ENCODE measurements around the gene GJE1.

Gene GJE1

DNA sequence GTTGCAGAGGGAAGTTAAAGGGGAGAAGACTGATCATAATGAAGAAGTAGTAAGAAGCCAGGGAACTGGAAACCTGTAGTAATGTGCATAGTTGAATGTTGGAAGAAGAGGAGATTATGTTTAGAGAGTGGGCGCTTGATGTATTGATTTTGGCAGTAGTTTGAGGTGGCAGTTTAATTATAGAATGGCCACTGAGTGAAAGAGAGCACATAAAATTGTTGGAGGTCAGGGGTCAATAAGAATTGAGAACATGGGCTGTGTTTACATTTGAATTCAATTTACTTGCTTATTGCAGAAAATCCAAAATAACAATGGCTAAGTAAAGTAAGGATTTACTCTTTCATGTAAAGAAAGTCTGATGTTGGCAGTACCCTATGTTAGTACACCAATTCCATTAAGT is 30.1 kb downstream of the GJE1 start:
- Histone ChIP-seq H4K91ac (ENCODE audit: low read depth, low read length, poor library complexity) (no peak overlapping the region), H2BK15ac (ENCODE audit: low read length) (no peak overlapping the region), H3K27ac (replicated peaks; ENCODE audit: low read length) (no peak overlapping the region), H2AK5ac (ENCODE audit: low read depth, low read length) (no peak overlapping the region), H3K4me2 (ENCODE audit: insufficient read depth, low read length, poor library complexity, severe bottlenecking) (no peak overlapping the region), H3K9ac (ENCODE audit: low read depth, low read length, poor library complexity) (no peak overlapping the region), H3K79me1 (ENCODE audit: low read depth, low read length) (no peaks in the 10 kb centered on the region), H3K4me1 (ENCODE audit: control insufficient read depth in 2 of 2, insufficient read depth in 1 of 2, low read depth in 1 of 2, low read length in 2 of 2) (peaks cover 0 to 2% of the 10 kb centered on the region in 2 donors), H3K18ac (ENCODE audit: low read length) (no peak overlapping the region), H3K23ac (ENCODE audit: low read depth, low read length, poor library complexity) (no peak overlapping the region), H4K8ac (ENCODE audit: low read depth, low read length) (no peak overlapping the region), H2BK12ac (ENCODE audit: low read length) (no peak overlapping the region), H3K27me3 (ENCODE audit: control insufficient read depth in 3 of 3, insufficient read depth in 3 of 3, low read depth in 1 of 3, low read length in 3 of 3) (no peaks in the 10 kb centered on the region), H3K4ac (ENCODE audit: low read length) (no peak overlapping the region), H2BK5ac (ENCODE audit: low read length) (no peak overlapping the region), H3K9me3 (replicated peaks in 1 of 2; ENCODE audit: control insufficient read depth in 2 of 2, insufficient read depth in 1 of 2, low read depth in 1 of 2, low read length in 2 of 2) (no peaks in the 10 kb centered on the region), H3K36me3 (replicated peaks in 1 of 2; ENCODE audit: control insufficient read depth in 2 of 2, insufficient read depth in 2 of 2, low read length in 2 of 2) (peaks cover 2 to 18% of the 10 kb centered on the region in 2 donors), H3K14ac (ENCODE audit: low read length) (no peak overlapping the region), H2BK120ac (ENCODE audit: low read depth, low read length) (no peak overlapping the region), H2AFZ (ENCODE audit: low read length) (no peak overlapping the region), H3K4me3 (ENCODE audit: low read length in 2 of 2) (no peak overlapping the region)
- WGBS, 2 donors (ENCODE audit: extremely low coverage in 2 of 2, insufficient read length in 2 of 2, insufficient replicate concordance in 1 of 2): 100% methylated on average over 1 of the region's 1 CpG
- DNase-seq (ENCODE audit: low spot score): no peak

DNA sequence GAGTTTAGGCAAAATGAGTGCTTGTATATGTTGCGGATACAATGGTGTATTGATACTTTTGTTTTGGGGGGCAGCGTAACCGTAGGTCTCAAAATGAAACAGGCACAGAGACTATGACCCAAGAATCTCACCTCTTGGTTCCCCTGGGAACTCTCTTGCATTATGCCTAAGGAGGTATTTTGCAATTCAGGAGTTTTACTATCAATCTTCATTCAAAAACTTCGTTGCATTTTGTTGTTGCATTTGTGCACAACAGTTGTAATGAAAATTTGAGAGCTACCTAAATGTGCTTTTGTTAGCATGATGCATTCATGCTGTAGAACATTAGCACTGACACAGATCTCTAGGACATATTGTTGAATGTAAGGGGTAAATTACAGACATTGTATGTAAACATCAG is 32.5 kb downstream of the GJE1 start:
- Histone ChIP-seq H3K4me2 (ENCODE audit: insufficient read depth, low read length, poor library complexity, severe bottlenecking) (no peak overlapping the region), H3K27ac (replicated peaks; ENCODE audit: low read length) (no peak overlapping the region), H2BK12ac (ENCODE audit: low read length) (no peak overlapping the region), H3K27me3 (ENCODE audit: control insufficient read depth in 3 of 3, insufficient read depth in 3 of 3, low read depth in 1 of 3, low read length in 3 of 3) (no peaks in the 10 kb centered on the region), H3K23ac (ENCODE audit: low read depth, low read length, poor library complexity) (no peak overlapping the region), H3K4ac (ENCODE audit: low read length) (no peak overlapping the region), H3K9ac (ENCODE audit: low read depth, low read length, poor library complexity) (no peak overlapping the region), H3K18ac (ENCODE audit: low read length) (no peak overlapping the region), H3K14ac (ENCODE audit: low read length) (no peak overlapping the region), H2BK15ac (ENCODE audit: low read length) (no peak overlapping the region), H2AK5ac (ENCODE audit: low read depth, low read length) (no peak overlapping the region), H4K91ac (ENCODE audit: low read depth, low read length, poor library complexity) (no peak overlapping the region), H3K36me3 (replicated peaks in 1 of 2; ENCODE audit: control insufficient read depth in 2 of 2, insufficient read depth in 2 of 2, low read length in 2 of 2) (peaks cover 2 to 39% of the 10 kb centered on the region in 2 donors), H3K9me3 (replicated peaks in 1 of 2; ENCODE audit: control insufficient read depth in 2 of 2, insufficient read depth in 1 of 2, low read depth in 1 of 2, low read length in 2 of 2) (no peaks in the 10 kb centered on the region), H3K4me3 (ENCODE audit: low read length in 2 of 2) (no peak overlapping the region), H2BK5ac (ENCODE audit: low read length) (no peak overlapping the region), H2AFZ (ENCODE audit: low read length) (no peak overlapping the region), H3K4me1 (ENCODE audit: control insufficient read depth in 2 of 2, insufficient read depth in 1 of 2, low read depth in 1 of 2, low read length in 2 of 2) (peaks cover 0 to 2% of the 10 kb centered on the region in 2 donors), H2BK120ac (ENCODE audit: low read depth, low read length) (no peak overlapping the region), H3K79me1 (ENCODE audit: low read depth, low read length) (no peaks in the 10 kb centered on the region), H4K8ac (ENCODE audit: low read depth, low read length) (no peak overlapping the region)
- 100% methylated on average over 1 of the region's 4 CpGs; no CpG with 5 or more reads in 1 of the 2 donors for WGBS, 2 donors (ENCODE audit: extremely low coverage in 2 of 2, insufficient read length in 2 of 2, insufficient replicate concordance in 1 of 2)
- no peak for DNase-seq (ENCODE audit: low spot score)

DNA sequence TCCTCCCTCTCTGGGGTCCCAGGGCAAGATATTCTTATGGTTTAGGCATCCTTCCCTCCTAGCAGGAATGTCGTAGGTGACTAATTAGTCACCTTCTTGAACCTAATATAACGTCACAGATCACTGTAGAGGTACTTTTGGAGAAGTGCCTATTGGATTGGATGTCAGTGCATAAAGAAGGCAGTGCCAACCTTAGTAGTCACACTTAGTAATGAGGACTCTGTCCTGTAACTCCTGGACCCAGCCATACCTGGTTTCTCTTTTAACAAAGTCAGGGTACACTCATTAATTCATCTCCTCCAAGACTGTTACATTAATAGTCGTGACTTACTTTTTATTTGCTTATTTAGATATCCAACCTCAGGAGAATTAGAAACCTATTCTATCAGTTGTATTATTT is 34.3 kb downstream of the GJE1 start:
- Histone ChIP-seq H3K23ac (ENCODE audit: low read depth, low read length, poor library complexity) (no peak overlapping the region), H4K91ac (ENCODE audit: low read depth, low read length, poor library complexity) (no peak overlapping the region), H3K4ac (ENCODE audit: low read length) (no peak overlapping the region), H3K14ac (ENCODE audit: low read length) (no peak overlapping the region), H3K4me2 (ENCODE audit: insufficient read depth, low read length, poor library complexity, severe bottlenecking) (no peak overlapping the region), H2BK120ac (ENCODE audit: low read depth, low read length) (no peak overlapping the region), H3K27ac (replicated peaks; ENCODE audit: low read length) (no peak overlapping the region), H3K79me1 (ENCODE audit: low read depth, low read length) (no peaks in the 10 kb centered on the region), H2AK5ac (ENCODE audit: low read depth, low read length) (no peak overlapping the region), H2AFZ (ENCODE audit: low read length) (no peak overlapping the region), H3K18ac (ENCODE audit: low read length) (no peak overlapping the region), H2BK15ac (ENCODE audit: low read length) (no peak overlapping the region), H3K27me3 (ENCODE audit: control insufficient read depth in 3 of 3, insufficient read depth in 3 of 3, low read depth in 1 of 3, low read length in 3 of 3) (no peaks in the 10 kb centered on the region), H2BK5ac (ENCODE audit: low read length) (no peak overlapping the region), H3K4me1 (ENCODE audit: control insufficient read depth in 2 of 2, insufficient read depth in 1 of 2, low read depth in 1 of 2, low read length in 2 of 2) (peaks cover 0 to 2% of the 10 kb centered on the region in 2 donors), H4K8ac (ENCODE audit: low read depth, low read length) (no peak overlapping the region), H3K9ac (ENCODE audit: low read depth, low read length, poor library complexity) (no peak overlapping the region), H2BK12ac (ENCODE audit: low read length) (no peak overlapping the region), H3K36me3 (replicated peaks in 1 of 2; ENCODE audit: control insufficient read depth in 2 of 2, insufficient read depth in 2 of 2, low read length in 2 of 2) (peaks cover 2 to 58% of the 10 kb centered on the region in 2 donors), H3K4me3 (ENCODE audit: low read length in 2 of 2) (no peak overlapping the region), H3K9me3 (replicated peaks in 1 of 2; ENCODE audit: control insufficient read depth in 2 of 2, insufficient read depth in 1 of 2, low read depth in 1 of 2, low read length in 2 of 2) (no peaks in the 10 kb centered on the region)
- WGBS, 2 donors (ENCODE audit: extremely low coverage in 2 of 2, insufficient read length in 2 of 2, insufficient replicate concordance in 1 of 2): no CpG with 5 or more reads among the region's 3 CpGs
- DNase-seq (ENCODE audit: low spot score): no peak

DNA sequence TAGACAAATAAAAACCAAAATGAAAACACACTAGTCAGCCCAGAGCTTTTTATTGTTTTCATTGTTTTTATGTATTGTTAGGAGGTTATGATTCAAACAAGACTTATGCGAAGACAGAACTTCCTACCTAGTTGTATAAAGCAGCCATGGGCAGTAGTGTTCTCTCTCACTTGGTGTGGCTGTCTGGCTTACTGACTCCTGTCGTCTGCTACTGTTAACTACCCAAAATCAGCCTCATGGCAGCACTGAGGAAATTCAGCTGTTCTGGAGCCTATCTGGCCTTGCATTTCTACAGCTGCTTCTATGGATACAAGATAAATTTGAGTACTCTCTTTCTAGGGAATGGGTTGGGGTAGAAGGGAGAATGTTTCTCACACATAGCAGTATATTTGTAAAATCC is 34.8 kb downstream of the GJE1 start:
- Histone ChIP-seq H3K79me1 (ENCODE audit: low read depth, low read length) (no peaks in the 10 kb centered on the region), H4K8ac (ENCODE audit: low read depth, low read length) (no peak overlapping the region), H3K4me2 (ENCODE audit: insufficient read depth, low read length, poor library complexity, severe bottlenecking) (no peak overlapping the region), H4K91ac (ENCODE audit: low read depth, low read length, poor library complexity) (no peak overlapping the region), H3K9me3 (replicated peaks in 1 of 2; ENCODE audit: control insufficient read depth in 2 of 2, insufficient read depth in 1 of 2, low read depth in 1 of 2, low read length in 2 of 2) (no peaks in the 10 kb centered on the region), H3K14ac (ENCODE audit: low read length) (no peak overlapping the region), H3K4ac (ENCODE audit: low read length) (no peak overlapping the region), H3K27ac (replicated peaks; ENCODE audit: low read length) (no peak overlapping the region), H2BK12ac (ENCODE audit: low read length) (no peak overlapping the region), H2BK15ac (ENCODE audit: low read length) (no peak overlapping the region), H2BK5ac (ENCODE audit: low read length) (no peak overlapping the region), H3K27me3 (ENCODE audit: control insufficient read depth in 3 of 3, insufficient read depth in 3 of 3, low read depth in 1 of 3, low read length in 3 of 3) (no peaks in the 10 kb centered on the region), H3K9ac (ENCODE audit: low read depth, low read length, poor library complexity) (no peak overlapping the region), H2AK5ac (ENCODE audit: low read depth, low read length) (no peak overlapping the region), H2BK120ac (ENCODE audit: low read depth, low read length) (no peak overlapping the region), H2AFZ (ENCODE audit: low read length) (no peak overlapping the region), H3K23ac (ENCODE audit: low read depth, low read length, poor library complexity) (no peak overlapping the region), H3K18ac (ENCODE audit: low read length) (no peak overlapping the region), H3K4me1 (ENCODE audit: control insufficient read depth in 2 of 2, insufficient read depth in 1 of 2, low read depth in 1 of 2, low read length in 2 of 2) (peaks cover 0 to 2% of the 10 kb centered on the region in 2 donors), H3K36me3 (replicated peaks in 1 of 2; ENCODE audit: control insufficient read depth in 2 of 2, insufficient read depth in 2 of 2, low read length in 2 of 2) (peaks cover 2 to 62% of the 10 kb centered on the region in 2 donors), H3K4me3 (ENCODE audit: low read length in 2 of 2) (no peak overlapping the region)
- no peak for DNase-seq (ENCODE audit: low spot score)
- no CpG with 5 or more reads among the region's 2 CpGs for WGBS, 2 donors (ENCODE audit: extremely low coverage in 2 of 2, insufficient read length in 2 of 2, insufficient replicate concordance in 1 of 2)
